Gastroesophageal sphincter (tissue), 4 donors: ENCODE data around the gene ARHGAP27. TPM values are rescaled to one million over a fixed set of nuclear protein-coding genes. Genes with fewer than 3 reads are reported as not detected.

Source experiments
- ATAC-seq: fragments of 150-250 bp; one replicate; pipeline ENCODE4 v1.9.1; 2016; ENCODE audit warnings: mild to moderate bottlenecking, moderate library complexity
- H3K27ac ChIP-seq, 4 donors: fragments of 200-600 bp; sonication (generic) in 3 of 4; 1 replicate in 3 of 4; 2 replicates in 1 of 4; pipeline ENCODE4 v1.5.1; 2016 to 2019
- H3K27me3 ChIP-seq: fragments of 200-600 bp; sonication (generic); one replicate; pipeline ENCODE4 v1.5.1; 2019
- H3K36me3 ChIP-seq, 2 donors: fragments of 200-600 bp; sonication (generic); one replicate each; pipeline ENCODE4 v1.5.1; 2019; ENCODE audit warnings: control low read depth in 1 of 2
- H3K4me1 ChIP-seq, 3 donors: fragments of 200-600 bp; sonication (generic); 1 replicate in 2 of 3; 2 replicates in 1 of 3; pipeline ENCODE4 v1.5.1; 2016 to 2019; ENCODE audit warnings: control low read depth in 2 of 3
- H3K4me3 ChIP-seq, 2 donors: fragments of 200-600 bp; sonication (generic); one replicate each; pipeline ENCODE4 v1.5.1; 2019; ENCODE audit warnings: mild to moderate bottlenecking in 1 of 2, moderate library complexity in 1 of 2
- H3K9me3 ChIP-seq, 3 donors: fragments of 200-600 bp; sonication (generic); one replicate each; pipeline ENCODE4 v1.5.1; 2017 to 2019; ENCODE audit warnings: control low read depth in 2 of 3
- EP300 ChIP-seq: sonication (generic); formaldehyde crosslinking; IDR thresholded peaks from one replicate; pipeline ENCODE4 v1.6.1; 2017; ENCODE audit warnings: antibody characterized with exemption, mild to moderate bottlenecking
- POLR2A ChIP-seq, 2 donors: fragments of 450-650 bp; IDR thresholded peaks; one replicate each; pipeline ENCODE4 v1.6.1; 2017; ENCODE audit warnings: antibody characterized with exemption in 2 of 2, mild to moderate bottlenecking in 2 of 2, moderate library complexity in 1 of 2
- POLR2AphosphoS5 ChIP-seq: sonication (generic); formaldehyde crosslinking; IDR thresholded peaks from one replicate; pipeline ENCODE4 v1.6.1; 2017; ENCODE audit warnings: antibody characterized with exemption
- WGBS, 2 donors: methylation state at CpG; one replicate each; pipeline ENCODE4 v1.1.5; 2018; ENCODE audit warnings: low coverage in 1 of 2; 5-methylcytosine and 5-hydroxymethylcytosine counted together
- total RNA-seq, 4 donors: library from RNA; depleted of rRNA; stranded (reverse); fragments of >200 nt; gene quantifications; one replicate each; pipeline ENCODE4 v1.1.0, GENCODE V29; 2016
- TF ChIP-seq, protein P1 (sequence below), 4 experiments: fragments of 200-600 bp in 2 of 4; fragments of 450-650 bp in 2 of 4; sonication (generic) in 1 of 4; IDR thresholded peaks; one replicate each; pipeline ENCODE4 v1.5.1; 2017 to 2019; ENCODE audit warnings: antibody characterized with exemption in 4 of 4, mild to moderate bottlenecking in 2 of 4, moderate library complexity in 2 of 4

Gene ARHGAP27
- total RNA-seq, 4 donors from 2014 or later = 11.6 to 18.1 (median 12.8) TPM

GRCh38 chr17:45366049-45366448 lies 66.6 kb downstream of the ARHGAP27 start:
- TF ChIP-seq EP300 (no peak), POLR2AphosphoS5 (no peak), POLR2A (IDR thresholded peaks at IDR 0.05) (no peak)
- TF ChIP-seq, protein P1, sequence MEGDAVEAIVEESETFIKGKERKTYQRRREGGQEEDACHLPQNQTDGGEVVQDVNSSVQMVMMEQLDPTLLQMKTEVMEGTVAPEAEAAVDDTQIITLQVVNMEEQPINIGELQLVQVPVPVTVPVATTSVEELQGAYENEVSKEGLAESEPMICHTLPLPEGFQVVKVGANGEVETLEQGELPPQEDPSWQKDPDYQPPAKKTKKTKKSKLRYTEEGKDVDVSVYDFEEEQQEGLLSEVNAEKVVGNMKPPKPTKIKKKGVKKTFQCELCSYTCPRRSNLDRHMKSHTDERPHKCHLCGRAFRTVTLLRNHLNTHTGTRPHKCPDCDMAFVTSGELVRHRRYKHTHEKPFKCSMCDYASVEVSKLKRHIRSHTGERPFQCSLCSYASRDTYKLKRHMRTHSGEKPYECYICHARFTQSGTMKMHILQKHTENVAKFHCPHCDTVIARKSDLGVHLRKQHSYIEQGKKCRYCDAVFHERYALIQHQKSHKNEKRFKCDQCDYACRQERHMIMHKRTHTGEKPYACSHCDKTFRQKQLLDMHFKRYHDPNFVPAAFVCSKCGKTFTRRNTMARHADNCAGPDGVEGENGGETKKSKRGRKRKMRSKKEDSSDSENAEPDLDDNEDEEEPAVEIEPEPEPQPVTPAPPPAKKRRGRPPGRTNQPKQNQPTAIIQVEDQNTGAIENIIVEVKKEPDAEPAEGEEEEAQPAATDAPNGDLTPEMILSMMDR (IDR thresholded peaks at IDR 0.05) = no peak
- H3K27me3 ChIP-seq = no peaks in the 10 kb centered on the region
- H3K9me3 ChIP-seq = no peaks in the 10 kb centered on the region
- H3K36me3 ChIP-seq = no peaks in the 10 kb centered on the region
- H3K4me1 ChIP-seq = peaks cover 0 to 12% (median 2%) of the 10 kb centered on the region in 3 donors
- H3K4me3 ChIP-seq = no peak overlapping the region
- ATAC-seq = no peak
- WGBS, 2 donors = 94% methylated on average over 2 to 3 of the region's 3 CpGs
- no peak overlapping the region for H3K27ac ChIP-seq

DNA sequence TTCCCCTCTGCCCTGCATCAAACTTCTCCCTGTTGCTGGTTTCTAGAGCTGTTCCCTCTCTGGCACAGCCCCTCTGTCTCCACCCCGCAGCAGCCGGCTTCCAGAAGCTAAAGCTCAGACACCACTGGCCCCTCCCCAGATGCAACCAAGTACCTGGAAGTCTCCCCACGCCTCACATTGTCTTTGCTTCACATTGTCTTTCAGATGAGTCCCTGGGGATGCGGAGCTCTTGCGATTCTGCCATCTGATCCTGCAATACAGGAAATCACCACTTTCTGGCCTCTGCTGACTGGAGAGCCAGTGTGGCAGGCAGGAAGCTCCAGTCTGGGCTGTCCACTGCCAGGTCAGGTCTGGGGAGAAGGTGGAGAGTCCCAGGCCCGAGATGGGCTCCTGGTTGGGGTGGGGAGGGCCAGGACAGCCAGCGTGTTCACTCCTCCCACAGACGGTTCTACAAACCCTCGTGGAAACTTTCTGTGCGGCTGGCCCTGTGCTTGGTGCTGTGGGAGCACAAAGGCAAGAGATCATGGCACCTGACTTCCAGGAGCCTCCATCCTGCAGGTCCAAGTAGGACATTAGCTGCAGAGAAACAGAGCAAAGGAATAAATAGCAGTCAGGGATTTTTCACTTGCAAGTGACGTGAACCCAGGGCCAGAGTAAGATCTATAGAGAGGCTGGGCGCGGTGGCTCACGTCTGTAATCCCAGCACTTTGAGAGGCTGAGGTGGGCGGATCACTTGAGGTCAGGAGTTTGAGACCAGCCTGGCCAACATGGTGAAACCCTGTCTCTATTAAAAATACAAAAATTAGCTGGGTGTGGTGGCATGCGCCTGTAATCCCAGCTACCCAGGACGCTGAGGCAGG lies 67.9 kb downstream of the ARHGAP27 start:
- peaks cover 0 to 8% (median 0%) of the 10 kb centered on the region in 3 donors for H3K4me1 ChIP-seq
- H3K4me3 ChIP-seq = no peak overlapping the region
- ATAC-seq = no peak
- H3K36me3 ChIP-seq = no peaks in the 10 kb centered on the region
- TF ChIP-seq POLR2A (IDR thresholded peaks at IDR 0.05) (no peak), POLR2AphosphoS5 (no peak), EP300 (no peak)
- TF ChIP-seq, protein P1 (IDR thresholded peaks at IDR 0.05) = no peak
- H3K9me3 ChIP-seq = no peaks in the 10 kb centered on the region
- WGBS, 2 donors = 65 to 94% methylated on average over 7 to 10 of the region's 17 CpGs
- H3K27ac ChIP-seq = no peak overlapping the region
- no peaks in the 10 kb centered on the region for H3K27me3 ChIP-seq

DNA sequence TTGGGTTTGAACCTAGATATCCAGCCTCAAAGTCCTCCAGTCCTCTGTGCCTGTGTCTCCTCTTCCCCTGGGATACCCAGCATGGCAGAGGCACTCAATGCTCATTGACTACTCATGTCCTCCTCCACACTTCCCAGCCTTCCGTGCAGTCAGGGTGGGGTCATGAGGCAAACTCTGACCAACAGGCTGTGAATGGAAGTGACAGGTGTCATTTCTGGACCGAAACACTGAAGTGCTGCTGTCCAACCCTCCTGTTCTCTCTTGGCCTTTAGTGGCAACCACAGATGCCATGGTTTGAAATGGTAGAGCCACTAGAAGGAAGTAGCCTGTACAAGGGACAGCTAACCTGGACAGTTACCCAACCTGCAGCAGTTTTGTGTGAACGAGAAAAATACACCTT lies 69.2 kb downstream of the ARHGAP27 start:
- 81% methylated on average over 3 of the region's 3 CpGs; no CpG with 5 or more reads in 1 of the 2 donors for WGBS, 2 donors
- Histone ChIP-seq H3K27me3 (no peaks in the 10 kb centered on the region), H3K27ac (no peak overlapping the region), H3K36me3 (no peaks in the 10 kb centered on the region), H3K4me3 (no peak overlapping the region), H3K4me1 (peaks cover 0 to 8% (median 0%) of the 10 kb centered on the region in 3 donors), H3K9me3 (no peaks in the 10 kb centered on the region)
- TF ChIP-seq POLR2AphosphoS5 (no peak), EP300 (no peak), POLR2A (IDR thresholded peaks at IDR 0.05) (no peak)
- TF ChIP-seq, protein P1 (IDR thresholded peaks at IDR 0.05) = no peak
- ATAC-seq = no peak

- Histone ChIP-seq H3K4me3 (no peak overlapping the region), H3K27ac (no peak overlapping the region), H3K4me1 (peaks cover 0 to 8% (median 0%) of the 10 kb centered on the region in 3 donors), H3K36me3 (no peaks in the 10 kb centered on the region), H3K9me3 (no peaks in the 10 kb centered on the region), H3K27me3 (no peaks in the 10 kb centered on the region)
- no peak for ATAC-seq
- no peak for TF ChIP-seq POLR2AphosphoS5
- WGBS, 2 donors = 100% methylated on average over 1 of the region's 4 CpGs
Observed at GRCh38 chr17:45361976-45362375, 70.7 kb downstream of the ARHGAP27 start.

- 81 to 83% methylated on average over 3 of the region's 3 CpGs for WGBS, 2 donors
- no peaks in the 10 kb centered on the region for H3K27me3 ChIP-seq
- no peaks in the 10 kb centered on the region for H3K36me3 ChIP-seq
- peak; percentile 65 for ATAC-seq
- peaks cover 0 to 8% (median 0%) of the 10 kb centered on the region in 3 donors for H3K4me1 ChIP-seq
- TF ChIP-seq POLR2A (IDR thresholded peaks at IDR 0.05) (no peak), POLR2AphosphoS5 (no peak), EP300 (no peak)
- TF ChIP-seq, protein P1 (IDR thresholded peaks at IDR 0.05) = no peak
- no peak overlapping the region for H3K27ac ChIP-seq
- H3K9me3 ChIP-seq = no peaks in the 10 kb centered on the region
- no peak overlapping the region for H3K4me3 ChIP-seq
Observed at GRCh38 chr17:45361451-45361850, 71.2 kb downstream of the ARHGAP27 start.
